ENCODE measurements around the gene CENPW.
A peak's percentile ranks its signal among the peaks of the same experiment; 100 is the strongest.

CENPW gene

DNA sequence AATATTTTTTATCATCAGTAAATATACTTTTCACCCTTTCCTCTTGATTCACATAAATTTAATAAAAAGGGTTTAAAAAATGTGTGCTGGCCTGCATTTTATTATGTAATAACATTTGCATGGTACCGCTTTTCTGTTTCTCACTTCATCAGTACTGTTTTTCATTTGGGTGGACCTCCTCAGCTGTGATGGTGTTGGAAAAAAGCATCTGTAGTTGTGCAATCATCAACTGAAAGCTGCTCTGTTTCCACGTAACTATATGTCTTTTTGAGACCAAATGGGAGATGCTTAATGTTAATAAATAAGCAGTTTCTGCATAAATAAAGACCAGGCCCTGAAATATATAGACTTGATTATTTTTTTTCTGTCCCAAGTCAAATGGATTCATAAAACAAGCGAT is 31.6 kb upstream of the CENPW start:
- no peak overlapping the region for H3K4me3 ChIP-seq (ENCODE audit: low read depth, low read length)
- no peak for DNase-seq (ENCODE audit: low read depth)
- TF ChIP-seq, protein P1, sequence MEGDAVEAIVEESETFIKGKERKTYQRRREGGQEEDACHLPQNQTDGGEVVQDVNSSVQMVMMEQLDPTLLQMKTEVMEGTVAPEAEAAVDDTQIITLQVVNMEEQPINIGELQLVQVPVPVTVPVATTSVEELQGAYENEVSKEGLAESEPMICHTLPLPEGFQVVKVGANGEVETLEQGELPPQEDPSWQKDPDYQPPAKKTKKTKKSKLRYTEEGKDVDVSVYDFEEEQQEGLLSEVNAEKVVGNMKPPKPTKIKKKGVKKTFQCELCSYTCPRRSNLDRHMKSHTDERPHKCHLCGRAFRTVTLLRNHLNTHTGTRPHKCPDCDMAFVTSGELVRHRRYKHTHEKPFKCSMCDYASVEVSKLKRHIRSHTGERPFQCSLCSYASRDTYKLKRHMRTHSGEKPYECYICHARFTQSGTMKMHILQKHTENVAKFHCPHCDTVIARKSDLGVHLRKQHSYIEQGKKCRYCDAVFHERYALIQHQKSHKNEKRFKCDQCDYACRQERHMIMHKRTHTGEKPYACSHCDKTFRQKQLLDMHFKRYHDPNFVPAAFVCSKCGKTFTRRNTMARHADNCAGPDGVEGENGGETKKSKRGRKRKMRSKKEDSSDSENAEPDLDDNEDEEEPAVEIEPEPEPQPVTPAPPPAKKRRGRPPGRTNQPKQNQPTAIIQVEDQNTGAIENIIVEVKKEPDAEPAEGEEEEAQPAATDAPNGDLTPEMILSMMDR (IDR thresholded peaks at IDR 0.05; ENCODE audit: insufficient read depth, low read depth, low read length, missing control alignments) = no peak

DNA sequence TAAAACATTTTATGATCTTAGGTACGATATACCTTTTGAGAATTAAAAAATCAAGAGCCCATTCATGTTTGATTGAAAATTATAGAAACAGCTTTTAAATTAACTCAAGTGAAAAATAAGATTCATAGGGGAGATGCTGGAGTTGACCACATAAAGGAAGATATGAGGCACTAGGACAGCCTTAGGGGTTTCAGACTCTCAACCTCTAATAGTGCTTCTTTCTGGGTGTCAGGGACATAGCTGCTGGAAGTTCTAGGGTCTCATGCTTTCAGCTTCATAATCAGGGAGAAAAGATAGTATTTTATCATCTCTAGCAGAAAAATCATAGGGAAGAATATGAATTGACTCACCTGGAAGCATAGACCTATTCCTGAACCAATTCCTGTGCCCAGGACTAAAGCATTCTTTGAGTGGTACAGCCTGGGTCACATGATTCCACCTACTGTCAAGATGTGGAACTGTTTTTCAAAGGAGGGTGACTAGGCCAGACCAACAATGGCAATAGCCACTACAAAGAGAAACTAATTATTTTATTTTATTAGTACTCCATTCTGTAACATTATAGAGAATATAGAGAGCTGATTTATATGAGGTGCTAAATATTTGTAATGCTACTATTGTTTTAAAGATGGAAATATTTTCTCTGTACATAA is 27.8 kb upstream of the CENPW start:
- TF ChIP-seq, protein P1 (IDR thresholded peaks at IDR 0.05; ENCODE audit: insufficient read depth, low read depth, low read length, missing control alignments) = peak; percentile 25
- peak; percentile 27 for DNase-seq (ENCODE audit: low read depth)
- no peak overlapping the region for H3K4me3 ChIP-seq (ENCODE audit: low read depth, low read length)

DNA sequence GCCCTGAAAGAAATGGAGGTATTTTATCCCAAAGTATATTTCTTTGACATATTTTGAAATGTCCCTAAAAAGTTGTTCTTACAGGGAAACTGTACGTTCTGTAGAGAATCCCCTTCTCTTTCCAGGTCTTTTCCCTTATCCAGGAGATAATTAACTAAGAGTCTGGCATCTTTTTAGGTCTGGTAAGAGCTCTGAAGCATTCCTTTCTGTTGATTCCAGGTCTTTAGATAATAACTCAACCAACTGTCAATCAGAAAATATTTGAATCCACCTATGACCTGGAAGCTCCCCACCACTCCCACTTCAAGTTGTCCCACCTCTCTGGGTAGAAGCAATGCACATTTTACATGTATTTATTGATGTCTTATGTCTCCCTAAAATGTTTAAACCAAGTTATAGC is 26.0 kb upstream of the CENPW start:
- TF ChIP-seq, protein P1 (IDR thresholded peaks at IDR 0.05; ENCODE audit: insufficient read depth, low read depth, low read length, missing control alignments) = no peak
- DNase-seq (ENCODE audit: low read depth) = no peak

DNA sequence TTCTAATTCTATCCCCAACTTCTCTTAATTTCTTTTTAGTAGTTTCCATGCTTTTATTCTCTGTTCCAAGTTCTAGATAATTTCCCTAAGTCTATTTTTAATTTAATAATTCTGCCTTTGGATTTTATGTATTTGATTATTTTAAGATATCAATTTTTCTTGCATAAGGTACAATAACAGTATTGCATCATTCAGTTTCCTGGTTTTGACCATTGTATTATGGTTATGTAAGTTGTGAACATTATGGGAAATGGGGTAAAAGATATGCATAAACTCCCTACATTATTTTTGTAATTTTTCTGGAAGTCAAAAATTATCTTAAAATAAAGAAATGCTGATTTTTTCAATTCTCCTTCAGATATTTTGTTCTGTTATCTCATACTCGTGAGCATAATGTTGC is 21.1 kb upstream of the CENPW start:
- no peak for DNase-seq (ENCODE audit: low read depth)
- H3K4me3 ChIP-seq (ENCODE audit: low read depth, low read length) = no peak overlapping the region
- TF ChIP-seq, protein P1 (IDR thresholded peaks at IDR 0.05; ENCODE audit: insufficient read depth, low read depth, low read length, missing control alignments) = no peak

More for the DNA sequence above, 26.0 kb upstream of the CENPW start:
- no peak overlapping the region for H3K4me3 ChIP-seq (ENCODE audit: low read depth, low read length)

DNA sequence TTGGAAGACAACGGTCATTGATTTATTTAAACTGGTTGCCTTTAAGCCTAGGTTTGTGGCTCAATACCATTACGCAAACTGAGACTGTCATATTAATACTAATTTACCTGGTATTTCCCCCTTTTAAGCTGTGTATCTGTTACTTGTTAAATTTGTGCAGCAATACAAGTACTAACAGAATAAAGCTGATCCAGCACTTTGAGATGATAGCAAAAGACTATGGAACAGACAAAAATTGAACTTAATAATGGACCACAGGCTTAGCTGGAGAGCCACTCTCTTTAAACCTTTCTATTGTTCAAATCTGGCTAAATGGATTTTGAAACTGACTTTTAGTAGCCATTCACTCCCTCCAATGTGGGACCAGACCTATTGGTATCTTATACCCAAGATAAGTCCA is 6.2 kb upstream of the CENPW start:
- no peak overlapping the region for H3K4me3 ChIP-seq (ENCODE audit: low read depth, low read length)
- TF ChIP-seq, protein P1 (IDR thresholded peaks at IDR 0.05; ENCODE audit: insufficient read depth, low read depth, low read length, missing control alignments) = no peak
- DNase-seq (ENCODE audit: low read depth) = no peak

DNA sequence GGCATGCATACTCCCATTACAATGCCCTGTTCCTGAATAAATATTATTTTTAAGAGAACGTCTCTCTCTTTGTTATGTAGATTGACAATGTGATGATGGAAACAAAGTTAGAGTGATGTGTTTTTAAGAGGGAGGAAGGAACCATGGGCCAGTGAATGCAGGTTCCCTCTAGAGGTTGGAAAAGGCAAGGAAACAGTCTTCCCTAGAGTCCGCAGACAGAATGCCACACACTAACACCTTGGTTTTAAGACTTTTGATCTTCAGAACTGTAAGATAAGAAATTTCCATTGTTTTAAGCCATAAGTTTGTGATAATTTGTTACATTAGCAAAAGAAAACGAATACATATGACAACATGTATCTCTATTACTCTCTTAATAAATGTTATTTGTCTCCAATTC is 4.7 kb upstream of the CENPW start:
- TF ChIP-seq, protein P1 (IDR thresholded peaks at IDR 0.05; ENCODE audit: insufficient read depth, low read depth, low read length, missing control alignments) = no peak
- no peak for DNase-seq (ENCODE audit: low read depth)
- H3K4me3 ChIP-seq (ENCODE audit: low read depth, low read length) = no peak overlapping the region

DNA sequence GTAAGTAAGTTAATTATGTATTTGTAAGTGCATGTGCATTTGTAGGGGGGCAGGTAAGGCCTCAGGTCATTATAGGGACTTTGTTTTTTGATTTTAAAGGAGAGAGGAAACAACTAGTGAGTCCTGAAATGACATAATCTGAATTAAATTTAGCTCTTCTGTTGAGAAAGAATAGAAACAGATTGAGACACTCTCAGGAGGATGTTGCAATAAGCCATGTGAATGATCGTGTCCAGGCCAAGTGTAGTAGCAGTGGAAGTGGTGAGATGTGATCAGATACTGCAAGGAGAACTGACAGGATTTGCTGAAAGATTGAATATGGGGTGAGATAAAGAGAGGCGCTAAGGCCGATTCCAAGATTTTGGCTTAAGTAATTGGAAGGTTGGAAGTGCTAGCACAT is 2.6 kb upstream of the CENPW start:
- TF ChIP-seq, protein P1 (IDR thresholded peaks at IDR 0.05; ENCODE audit: insufficient read depth, low read depth, low read length, missing control alignments) = no peak
- DNase-seq (ENCODE audit: low read depth) = no peak
- H3K4me3 ChIP-seq (ENCODE audit: low read depth, low read length) = no peak overlapping the region

Measured in GM12865 (cell line).